Measurements from ENCODE around the gene HNRNPL.
"Not testable (repeated sequence)": the region's sequence is repeated elsewhere in the genome, so short reads cannot be mapped to it uniquely, and the experiment has no call there.

HNRNPL gene

GRCh38 chr19:38834104-38834490 lies 15.7 kb downstream of the HNRNPL start:
- Mint-ChIP-seq H3K27me3 (no peaks in the 10 kb centered on the region), H3K9me3 (no peaks in the 10 kb centered on the region), H3K27ac (peak overlapping the region; percentile 61), H3K4me3 (no peak overlapping the region), H3K36me3 (ENCODE audit: low read depth) (peaks cover 69% of the 10 kb centered on the region), H3K4me1 (ENCODE audit: low read depth) (peaks cover 45% of the 10 kb centered on the region)
- no peak for DNase-seq

GRCh38 chr19:38833092-38833425 lies 16.7 kb downstream of the HNRNPL start:
- Mint-ChIP-seq H3K4me1 (ENCODE audit: low read depth) (peaks cover 37% of the 10 kb centered on the region), H3K36me3 (ENCODE audit: low read depth) (peaks cover 63% of the 10 kb centered on the region), H3K27ac (peak overlapping the region; percentile 63), H3K9me3 (no peaks in the 10 kb centered on the region), H3K4me3 (no peak overlapping the region), H3K27me3 (no peaks in the 10 kb centered on the region)
- no peak for DNase-seq

GRCh38 chr19:38831142-38831605 lies 18.6 kb downstream of the HNRNPL start:
- Mint-ChIP-seq H3K4me3 (peak overlapping the region; percentile 83), H3K27me3 (no peaks in the 10 kb centered on the region), H3K27ac (peak overlapping the region; percentile 95), H3K9me3 (no peaks in the 10 kb centered on the region), H3K4me1 (ENCODE audit: low read depth) (peaks cover 38% of the 10 kb centered on the region), H3K36me3 (ENCODE audit: low read depth) (peaks cover 59% of the 10 kb centered on the region)
- no peak for DNase-seq

- Mint-ChIP-seq H3K9me3 (no peaks in the 10 kb centered on the region), H3K4me3 (peak overlapping the region; percentile 83), H3K27ac (peak overlapping the region; percentile 95), H3K27me3 (no peaks in the 10 kb centered on the region), H3K36me3 (ENCODE audit: low read depth) (peaks cover 56% of the 10 kb centered on the region), H3K4me1 (ENCODE audit: low read depth) (peaks cover 40% of the 10 kb centered on the region)
- no peak for DNase-seq
Measured at GRCh38 chr19:38830039-38830733, 19.6 kb downstream of the HNRNPL start.

GRCh38 chr19:38829203-38829602 lies 20.6 kb downstream of the HNRNPL start:
- not testable (repeated sequence) for H3K4me3 Mint-ChIP-seq, H3K9me3 Mint-ChIP-seq, H3K27ac Mint-ChIP-seq, DNase-seq, H3K27me3 Mint-ChIP-seq
- peaks cover 60% of the 10 kb centered on the region for H3K36me3 Mint-ChIP-seq (ENCODE audit: low read depth)
- peaks cover 45% of the 10 kb centered on the region for H3K4me1 Mint-ChIP-seq (ENCODE audit: low read depth)

GRCh38 chr19:38826856-38827551 lies 22.8 kb downstream of the HNRNPL start:
- H3K9me3 Mint-ChIP-seq: no peaks in the 10 kb centered on the region
- peaks cover 81% of the 10 kb centered on the region for H3K36me3 Mint-ChIP-seq (ENCODE audit: low read depth)
- peaks cover 41% of the 10 kb centered on the region for H3K4me1 Mint-ChIP-seq (ENCODE audit: low read depth)
- H3K27me3 Mint-ChIP-seq: no peaks in the 10 kb centered on the region
- DNase-seq: no peak
- H3K4me3 Mint-ChIP-seq: no peak overlapping the region
- peak overlapping the region; percentile 16 for H3K27ac Mint-ChIP-seq

GRCh38 chr19:38825936-38826335 lies 23.9 kb downstream of the HNRNPL start:
- not testable (repeated sequence) for H3K27me3 Mint-ChIP-seq, H3K27ac Mint-ChIP-seq, H3K4me3 Mint-ChIP-seq, H3K9me3 Mint-ChIP-seq, DNase-seq
- Mint-ChIP-seq H3K36me3 (ENCODE audit: low read depth) (peaks cover 78% of the 10 kb centered on the region), H3K4me1 (ENCODE audit: low read depth) (peaks cover 33% of the 10 kb centered on the region)

GRCh38 chr19:38821230-38821825 lies 28.5 kb downstream of the HNRNPL start:
- not testable (repeated sequence) for H3K4me3 Mint-ChIP-seq, H3K9me3 Mint-ChIP-seq, H3K27me3 Mint-ChIP-seq, DNase-seq
- H3K36me3 Mint-ChIP-seq (ENCODE audit: low read depth): peaks cover 71% of the 10 kb centered on the region
- peaks cover 10% of the 10 kb centered on the region for H3K4me1 Mint-ChIP-seq (ENCODE audit: low read depth)
- H3K27ac Mint-ChIP-seq: peak overlapping the region; percentile 22

- Mint-ChIP-seq H3K27me3 (no peaks in the 10 kb centered on the region), H3K4me1 (ENCODE audit: low read depth) (peaks cover 3% of the 10 kb centered on the region), H3K36me3 (ENCODE audit: low read depth) (peaks cover 70% of the 10 kb centered on the region), H3K27ac (peak overlapping the region; percentile 22), H3K9me3 (no peaks in the 10 kb centered on the region), H3K4me3 (no peak overlapping the region)
- DNase-seq: no peak
Measured at GRCh38 chr19:38819231-38819920, 30.4 kb downstream of the HNRNPL start.

- Mint-ChIP-seq H3K4me3 (no peak overlapping the region), H3K9me3 (no peaks in the 10 kb centered on the region), H3K27me3 (no peaks in the 10 kb centered on the region), H3K36me3 (ENCODE audit: low read depth) (peaks cover 47% of the 10 kb centered on the region), H3K27ac (no peak overlapping the region), H3K4me1 (ENCODE audit: low read depth) (peaks cover 3% of the 10 kb centered on the region)
- DNase-seq: no peak
Measured at GRCh38 chr19:38817081-38817480, 32.7 kb downstream of the HNRNPL start.

- DNase-seq: no peak
- H3K4me1 Mint-ChIP-seq (ENCODE audit: low read depth): peaks cover 3% of the 10 kb centered on the region
- no peaks in the 10 kb centered on the region for H3K9me3 Mint-ChIP-seq
- no peak overlapping the region for H3K4me3 Mint-ChIP-seq
- H3K36me3 Mint-ChIP-seq (ENCODE audit: low read depth): peaks cover 43% of the 10 kb centered on the region
- no peaks in the 10 kb centered on the region for H3K27me3 Mint-ChIP-seq
- peak overlapping the region; percentile 64 for H3K27ac Mint-ChIP-seq
Measured at GRCh38 chr19:38816131-38816750, 33.5 kb downstream of the HNRNPL start.

GRCh38 chr19:38815059-38816001 lies 34.5 kb downstream of the HNRNPL start:
- no peak for DNase-seq
- Mint-ChIP-seq H3K4me3 (no peak overlapping the region), H3K9me3 (no peaks in the 10 kb centered on the region), H3K36me3 (ENCODE audit: low read depth) (peaks cover 35% of the 10 kb centered on the region), H3K27ac (no peak overlapping the region), H3K4me1 (ENCODE audit: low read depth) (peaks cover 3% of the 10 kb centered on the region), H3K27me3 (no peaks in the 10 kb centered on the region)

- not testable (repeated sequence) for H3K9me3 Mint-ChIP-seq; H3K4me1 Mint-ChIP-seq (ENCODE audit: low read depth); DNase-seq; H3K4me3 Mint-ChIP-seq; H3K27ac Mint-ChIP-seq; H3K27me3 Mint-ChIP-seq
- peaks cover 30% of the 10 kb centered on the region for H3K36me3 Mint-ChIP-seq (ENCODE audit: low read depth)
Measured at GRCh38 chr19:38813932-38814331, 35.9 kb downstream of the HNRNPL start.

All from activated T-cell treated with anti-CD3 and anti-CD28 coated beads, Interleukin-2, amount 50 U/mL, for 24 hours (primary cell).